Psoas muscle (tissue), 8 donors: Measurements from ENCODE around the gene CCDC183. TPM values are rescaled to one million over a fixed set of nuclear protein-coding genes. Genes with fewer than 3 reads are reported as not detected.

ENCODE experiments used
- ATAC-seq, 4 donors: fragments of 200-7000 bp; cut with Tn5 transposase; one replicate each; pipeline ENCODE4 v1.9.1; 2020; ENCODE audit warnings: moderate library complexity in 3 of 4, mild to moderate bottlenecking in 2 of 4
- DNase-seq, 2 donors: peaks; one replicate each; pipeline ENCODE4 v3.0.0-alpha.2; 2020
- H3K27ac ChIP-seq: fragments of 200-600 bp; one replicate; pipeline ENCODE4 v1.8.0; 2022
- H3K27me3 ChIP-seq, 3 donors: fragments of 200-600 bp in 1 of 3; one replicate each; pipeline versions ENCODE4 v1.6.1 to v1.8.0; 2013 to 2022; ENCODE audit warnings: low read length in 2 of 3, mild to moderate bottlenecking in 2 of 3, moderate library complexity in 1 of 3; ENCODE audit not compliant: insufficient read depth in 3 of 3
- H3K36me3 ChIP-seq, 2 donors: fragments of 200-600 bp in 1 of 2; one replicate each; pipeline versions ENCODE4 v1.6.1 to v1.8.0; 2013 to 2022; ENCODE audit warnings: low read depth in 1 of 2, mild to moderate bottlenecking in 1 of 2, moderate library complexity in 1 of 2; ENCODE audit not compliant: insufficient read depth in 1 of 2
- H3K4me1 ChIP-seq: fragments of 200-600 bp; one replicate; pipeline ENCODE4 v1.8.0; 2022
- H3K4me3 ChIP-seq: fragments of 200-600 bp; one replicate; pipeline ENCODE4 v1.8.0; 2022; ENCODE audit warnings: mild to moderate bottlenecking
- H3K9me3 ChIP-seq: fragments of 200-600 bp; one replicate; pipeline ENCODE4 v1.8.0; 2022
- WGBS, 3 donors: extraction: QIAGEN DNeasy Blood & Tissue Kit; methylation state at CpG; one replicate each; pipeline versions ENCODE4 v1.1.6 to v1.1.7; 2013; 5-methylcytosine and 5-hydroxymethylcytosine counted together
- intact Hi-C, 2 donors: fragments of 100-400 bp; cut with DNase I; formaldehyde crosslinking; loops; one replicate each; pipeline versions ENCODE4 v1.11.0 to v1.14.2; 2022
- polyA plus RNA-seq, 3 donors: library from polyadenylated mRNA; stranded (reverse); fragments of 200-250 nt; gene quantifications; one replicate each; pipeline ENCODE4 v1.2.3, GENCODE V29; 2013
- total RNA-seq, 4 donors: library from RNA; stranded (reverse); fragmentation: NEBNext Ultra II Directional in 2 of 4; extraction: Animal tissue kit (Norgen Biotek cat#: 25700) in 2 of 4; gene quantifications; one replicate each; pipeline versions ENCODE4 v1.2.1 to v1.2.4, GENCODE V29; 2021 to 2023
- TF ChIP-seq, protein P1 (sequence below): fragments of 200-600 bp; IDR thresholded peaks from one replicate; pipeline ENCODE4 v1.8.0; 2022; ENCODE audit warnings: antibody characterized with exemption
- donor health status: healthy with polysubstance abuse.
- donor health status: DM: no; HTN: no; CAD: no; lungs with moderate emphysema.
- donor health status: Bipolar disorder and iron deficiency.
- donor health status: healthy.
- donor health status: DM: yes; HTN: yes; CAD: no.
- donor health status: DM: no; HTN: no; CAD: no.
- donor health status: DM: no; HTN: no; CAD: no.
- donor health status: DM: yes; HTN: yes; CAD: no.

CCDC183 gene
- total and polyA plus RNA-seq, 7 donors: 0.03 to 0.08 TPM; not detected in 5

DNA sequence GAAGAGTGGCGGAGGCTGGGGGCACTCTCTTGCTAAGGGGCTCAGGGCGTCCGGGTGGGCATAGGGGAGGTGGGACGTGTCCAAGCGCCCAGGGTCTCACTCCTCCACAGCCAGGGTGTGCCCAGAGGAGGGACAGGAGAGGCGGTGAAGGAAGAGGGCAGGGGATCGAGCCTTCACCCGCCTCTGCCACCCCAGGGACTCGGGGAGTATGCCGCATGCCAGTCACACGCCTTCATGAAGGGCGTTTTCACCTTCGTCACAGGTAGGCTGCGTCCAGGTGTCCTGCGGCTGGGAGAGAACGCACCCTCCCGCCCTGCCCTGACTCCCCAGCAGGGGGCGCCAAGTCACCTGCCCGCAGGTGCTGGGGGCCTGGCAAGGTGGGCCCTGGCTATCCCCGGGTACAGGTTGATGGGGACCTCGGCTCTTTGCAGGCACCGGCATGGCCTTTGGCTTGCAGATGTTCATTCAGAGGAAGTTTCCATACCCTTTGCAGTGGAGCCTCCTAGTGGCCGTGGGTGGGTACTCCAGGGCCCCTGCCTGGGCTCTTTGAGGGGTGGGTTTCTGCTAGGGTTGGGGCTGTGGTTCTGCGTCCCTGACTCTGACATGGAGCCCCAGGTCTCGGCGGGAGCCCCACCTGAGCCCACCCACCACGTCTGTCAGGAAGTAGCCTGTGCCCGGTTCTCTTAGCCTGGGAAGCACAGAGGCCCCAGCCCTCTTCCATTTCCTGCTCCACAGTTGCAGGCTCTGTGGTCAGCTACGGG lies 4.4 kb upstream of the CCDC183 start:
- DNase-seq (peak; percentile 50 to 78), ATAC-seq (peak in 2 of 4 donors; percentile 9 to 13)
- Histone ChIP-seq H3K27me3 (no peaks in the 10 kb centered on the region), H3K36me3 (peaks cover 0 to 11% of the 10 kb centered on the region in 2 donors), H3K4me1 (peaks cover 21% of the 10 kb centered on the region), H3K27ac (peak overlapping the region; percentile 92), H3K9me3 (no peaks in the 10 kb centered on the region), H3K4me3 (peak overlapping the region; percentile 82)
- TF ChIP-seq, protein P1, sequence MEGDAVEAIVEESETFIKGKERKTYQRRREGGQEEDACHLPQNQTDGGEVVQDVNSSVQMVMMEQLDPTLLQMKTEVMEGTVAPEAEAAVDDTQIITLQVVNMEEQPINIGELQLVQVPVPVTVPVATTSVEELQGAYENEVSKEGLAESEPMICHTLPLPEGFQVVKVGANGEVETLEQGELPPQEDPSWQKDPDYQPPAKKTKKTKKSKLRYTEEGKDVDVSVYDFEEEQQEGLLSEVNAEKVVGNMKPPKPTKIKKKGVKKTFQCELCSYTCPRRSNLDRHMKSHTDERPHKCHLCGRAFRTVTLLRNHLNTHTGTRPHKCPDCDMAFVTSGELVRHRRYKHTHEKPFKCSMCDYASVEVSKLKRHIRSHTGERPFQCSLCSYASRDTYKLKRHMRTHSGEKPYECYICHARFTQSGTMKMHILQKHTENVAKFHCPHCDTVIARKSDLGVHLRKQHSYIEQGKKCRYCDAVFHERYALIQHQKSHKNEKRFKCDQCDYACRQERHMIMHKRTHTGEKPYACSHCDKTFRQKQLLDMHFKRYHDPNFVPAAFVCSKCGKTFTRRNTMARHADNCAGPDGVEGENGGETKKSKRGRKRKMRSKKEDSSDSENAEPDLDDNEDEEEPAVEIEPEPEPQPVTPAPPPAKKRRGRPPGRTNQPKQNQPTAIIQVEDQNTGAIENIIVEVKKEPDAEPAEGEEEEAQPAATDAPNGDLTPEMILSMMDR: peak; percentile 74
- intact Hi-C loops: loop anchor here in 1 of 2 donors (1.0 to 5.0 kb wide), 2 partner anchors 16 to 161 kb away; partner anchors contain the start of genes LCN12 and RABL6
- whole genome bisulfite sequencing, 3 donors: 6 to 12% (median 6%) methylated on average over 24 to 29 of the region's 29 CpGs

DNA sequence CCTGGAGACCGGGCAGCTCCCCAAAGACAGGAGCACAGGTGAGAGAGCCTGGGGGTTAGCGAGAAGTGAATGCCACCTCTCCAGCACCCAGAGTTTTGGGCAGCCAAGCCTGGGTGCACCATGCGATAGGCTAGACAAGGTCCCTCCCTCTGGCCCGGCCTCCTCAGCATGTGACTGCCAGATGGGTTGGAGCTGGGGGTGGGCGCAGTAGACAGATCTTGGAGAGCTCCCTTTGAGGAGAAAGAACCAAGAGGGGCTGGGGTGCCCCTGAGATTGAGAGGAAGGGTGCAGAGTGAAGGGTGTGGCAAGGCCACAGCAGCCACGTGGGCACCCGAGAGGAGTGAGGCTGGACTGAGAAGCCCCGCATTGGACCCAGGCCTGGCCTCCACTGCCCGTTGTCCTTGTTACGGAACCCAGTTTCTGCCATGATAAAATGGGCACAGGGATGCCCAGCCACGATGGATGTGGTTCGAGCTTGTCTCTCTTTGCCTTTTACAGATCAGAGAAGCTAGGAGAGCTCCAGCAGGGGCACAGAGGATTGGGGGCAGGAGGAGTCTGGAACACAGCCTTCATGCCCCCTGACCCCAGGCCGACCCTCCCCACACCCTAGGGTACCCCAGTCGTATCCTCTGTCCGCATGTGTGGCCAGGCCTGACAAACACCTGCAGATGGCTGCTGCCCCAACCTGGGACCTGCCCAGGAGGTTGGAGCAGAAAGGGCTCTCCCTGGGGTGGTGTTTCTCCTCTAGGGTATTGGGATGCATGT lies 3.6 kb upstream of the CCDC183 start:
- no peak overlapping the region for H3K27ac ChIP-seq
- H3K4me3 ChIP-seq: peak overlapping the region; percentile 82
- intact Hi-C loops: loop anchor here in 1 of 2 donors (5.0 kb wide), 1 partner anchor 160 kb away; the partner anchor contains the start of gene LCN12
- peaks cover 0 to 11% of the 10 kb centered on the region in 2 donors for H3K36me3 ChIP-seq
- H3K9me3 ChIP-seq: no peaks in the 10 kb centered on the region
- 78 to 85% (median 79%) methylated on average over 15 of the region's 15 CpGs for WGBS, 3 donors
- no peak for ATAC-seq
- TF ChIP-seq, protein P1: no peak
- peaks cover 0 to 4% (median 0%) of the 10 kb centered on the region in 3 donors for H3K27me3 ChIP-seq
- DNase-seq: no peak
- peaks cover 19% of the 10 kb centered on the region for H3K4me1 ChIP-seq

DNA sequence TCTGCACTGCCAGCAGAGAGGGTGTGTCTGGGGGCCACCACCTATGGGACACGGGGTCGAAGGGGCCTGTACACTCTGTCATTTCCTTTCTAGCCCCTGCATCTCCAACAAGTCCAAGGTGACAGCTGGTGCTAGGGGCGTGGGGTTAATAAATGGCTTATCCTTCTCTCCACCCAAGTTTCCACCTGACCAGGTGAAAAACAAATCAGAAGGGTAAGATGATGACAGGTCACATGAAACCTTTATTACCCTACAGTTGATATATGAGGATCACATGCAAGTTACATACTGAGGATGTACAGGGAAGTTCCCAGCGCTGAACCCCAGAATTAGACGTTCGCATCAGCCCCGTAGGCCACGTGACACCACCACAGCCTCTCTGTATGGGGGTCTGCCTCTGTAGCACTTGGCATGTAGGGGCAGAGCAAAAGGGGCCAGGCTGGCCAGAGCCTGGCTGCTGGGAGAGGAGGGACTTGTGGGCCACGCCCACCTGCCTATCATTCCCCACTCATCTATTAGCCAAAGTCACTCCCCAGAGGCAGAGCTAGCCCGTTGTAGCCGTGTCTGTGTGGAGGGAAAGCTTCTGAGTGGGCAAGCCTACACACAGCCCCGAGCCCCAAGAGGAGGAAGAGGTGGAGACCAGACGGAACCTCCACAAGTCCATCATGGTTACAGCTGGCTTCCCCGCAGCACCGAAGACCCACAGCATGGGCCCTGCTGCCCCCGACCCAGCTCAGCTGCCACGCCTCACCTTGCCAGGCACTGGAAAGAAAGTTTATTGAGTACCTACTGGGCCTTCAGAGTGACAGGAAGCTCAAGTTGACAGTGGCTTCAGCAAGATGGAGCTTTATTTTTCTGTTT lies 2.8 kb upstream of the CCDC183 start:
- Histone ChIP-seq H3K4me1 (peaks cover 15% of the 10 kb centered on the region), H3K4me3 (no peak overlapping the region), H3K36me3 (peaks cover 0 to 11% of the 10 kb centered on the region in 2 donors), H3K27me3 (peaks cover 0 to 12% (median 0%) of the 10 kb centered on the region in 3 donors), H3K27ac (no peak overlapping the region), H3K9me3 (no peaks in the 10 kb centered on the region)
- ATAC-seq: no peak
- TF ChIP-seq, protein P1: no peak
- 76 to 82% (median 76%) methylated on average over 17 of the region's 17 CpGs for WGBS, 3 donors
- intact Hi-C loops: loop anchor here in 1 of 2 donors (5.0 kb wide), 1 partner anchor 159 kb away; the partner anchor contains the start of gene LCN12
- DNase-seq: no peak

DNA sequence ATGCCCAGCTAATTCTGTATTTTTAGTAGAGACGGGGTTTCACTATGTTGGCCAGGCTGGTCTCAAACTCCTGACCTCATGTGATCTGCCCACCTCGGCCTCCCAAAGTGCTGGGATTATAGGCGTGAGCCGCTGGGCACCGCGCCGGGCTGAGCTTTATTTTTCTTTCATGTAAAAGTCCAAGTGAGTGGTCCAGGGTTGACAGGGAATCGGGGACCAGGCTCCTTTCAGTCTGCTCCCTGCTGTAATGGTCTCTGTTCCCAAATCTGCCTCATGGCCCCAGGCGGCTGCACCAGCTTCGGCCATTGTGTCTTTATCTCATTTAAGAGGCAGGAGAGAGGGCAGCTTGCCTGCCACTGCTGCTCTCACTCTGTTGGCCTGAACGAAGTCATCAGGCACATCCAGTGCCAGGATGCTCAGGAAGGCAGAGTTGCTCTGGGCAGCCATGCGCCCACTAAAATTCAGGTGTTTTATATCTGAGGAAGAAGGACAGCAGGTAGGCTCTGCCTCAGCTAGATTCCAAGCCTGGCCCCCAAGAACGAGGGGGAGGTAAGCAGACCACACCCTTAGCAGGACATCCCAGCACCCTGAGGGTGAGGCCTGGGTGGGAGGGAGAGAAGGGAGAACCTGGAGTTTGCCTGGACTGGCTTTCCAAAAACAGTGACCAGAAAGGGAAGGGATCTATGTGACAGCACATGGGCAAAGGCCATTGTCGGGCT lies 1.7 kb upstream of the CCDC183 start:
- H3K27ac ChIP-seq: no peak overlapping the region
- no peak overlapping the region for H3K4me3 ChIP-seq
- no peak for ATAC-seq
- DNase-seq: no peak
- peaks cover 0 to 23% (median 6%) of the 10 kb centered on the region in 3 donors for H3K27me3 ChIP-seq
- peaks cover 0 to 11% of the 10 kb centered on the region in 2 donors for H3K36me3 ChIP-seq
- TF ChIP-seq, protein P1: no peak
- H3K4me1 ChIP-seq: peaks cover 19% of the 10 kb centered on the region
- no peaks in the 10 kb centered on the region for H3K9me3 ChIP-seq
- intact Hi-C loops: loop anchor here in 1 of 2 donors (5.0 kb wide), 1 partner anchor 158 kb away; the partner anchor contains the start of gene LCN12
- 84 to 88% (median 86%) methylated on average over 14 of the region's 14 CpGs for WGBS, 3 donors
